Measurements from ENCODE around the gene ACSM6.

ACSM6 gene

DNA sequence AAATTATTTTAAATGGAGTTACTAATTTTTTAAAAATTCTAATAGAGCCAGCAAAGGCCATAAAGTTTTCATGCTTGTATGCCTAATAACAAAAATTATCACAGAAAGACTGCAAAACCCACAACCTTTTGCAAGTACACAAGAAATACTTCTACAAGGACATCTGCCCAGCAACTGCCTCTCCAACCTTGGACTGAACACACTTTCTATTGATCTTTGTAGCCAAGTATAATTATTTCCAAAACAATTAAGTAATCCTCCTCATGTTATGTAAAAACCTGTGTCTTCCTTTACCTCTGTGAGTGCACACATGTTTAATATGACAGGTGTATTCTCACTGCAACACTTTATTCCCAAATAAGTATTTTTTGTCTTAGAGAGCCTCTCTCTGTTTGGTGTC, 16.6 kb upstream of the ACSM6 start:
- Histone ChIP-seq H3K27ac (ENCODE audit: insufficient read depth in 1 of 2, low read depth in 1 of 2, low read length in 2 of 2, poor library complexity in 1 of 2, severe bottlenecking in 2 of 2) (no peak overlapping the region), H3K4me3 (ENCODE audit: control insufficient read depth in 1 of 7, extremely low read depth in 1 of 7, insufficient read depth in 4 of 7, low read depth in 2 of 7, low read length in 6 of 7) (no peak overlapping the region), H3K9me3 (ENCODE audit: control extremely low read depth in 1 of 5, control insufficient read depth in 4 of 5, insufficient read depth in 2 of 5, low read depth in 1 of 5, low read length in 4 of 5) (peaks cover 0 to 8% (median 4%) of the 10 kb centered on the region in 5 experiments), H3K4me1 (ENCODE audit: control extremely low read depth in 1 of 4, control insufficient read depth in 4 of 4, insufficient read depth in 4 of 4, low read length in 3 of 4) (peaks cover 0 to under 1% (median 0%) of the 10 kb centered on the region in 4 experiments), H3K27me3 (replicated peaks in 2 of 5; ENCODE audit: control insufficient read depth in 4 of 5, insufficient read depth in 5 of 5, low read length in 4 of 5) (no peaks in the 10 kb centered on the region), H3K36me3 (ENCODE audit: control insufficient read depth in 4 of 4, insufficient read depth in 4 of 4, low read length in 3 of 4) (no peaks in the 10 kb centered on the region)
- DNase-seq, result no peak
- ChIA-PET POLR2A (no interaction called here), CTCF (no interaction called here)

DNA sequence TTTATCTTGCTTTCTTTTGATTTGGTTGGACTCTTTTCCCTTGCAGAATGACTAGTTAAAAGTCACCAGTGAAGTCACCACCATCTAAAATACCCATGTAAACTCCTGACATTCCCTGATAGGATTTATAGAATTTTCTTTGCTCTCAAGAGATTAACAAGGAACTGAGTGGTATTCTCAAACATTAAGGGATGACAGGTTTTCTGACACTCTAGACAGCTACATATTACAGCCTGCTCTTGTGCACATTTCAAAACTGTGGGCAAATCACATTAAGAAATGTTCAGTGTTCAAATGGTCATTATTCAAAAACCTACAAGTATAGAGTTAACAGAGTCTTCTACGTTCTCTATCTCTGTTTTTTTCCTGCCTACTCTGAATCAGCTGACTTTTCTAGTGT, 15.8 kb upstream of the ACSM6 start:
- DNase-seq, result no peak
- no peaks in the 10 kb centered on the region for H3K36me3 ChIP-seq (ENCODE audit: control insufficient read depth in 4 of 4, insufficient read depth in 4 of 4, low read length in 3 of 4)
- CTCF ChIA-PET, result no interaction called here
- POLR2A ChIA-PET, result no interaction called here
- peaks cover 0 to 7% (median 1%) of the 10 kb centered on the region in 4 experiments for H3K4me1 ChIP-seq (ENCODE audit: control extremely low read depth in 1 of 4, control insufficient read depth in 4 of 4, insufficient read depth in 4 of 4, low read length in 3 of 4)
- no peak overlapping the region for H3K27ac ChIP-seq (ENCODE audit: insufficient read depth in 1 of 2, low read depth in 1 of 2, low read length in 2 of 2, poor library complexity in 1 of 2, severe bottlenecking in 2 of 2)
- H3K27me3 ChIP-seq (replicated peaks in 2 of 5; ENCODE audit: control insufficient read depth in 4 of 5, insufficient read depth in 5 of 5, low read length in 4 of 5), result no peaks in the 10 kb centered on the region
- H3K4me3 ChIP-seq (ENCODE audit: control insufficient read depth in 1 of 7, extremely low read depth in 1 of 7, insufficient read depth in 4 of 7, low read depth in 2 of 7, low read length in 6 of 7), result no peak overlapping the region
- peaks cover 0 to 8% (median 4%) of the 10 kb centered on the region in 5 experiments for H3K9me3 ChIP-seq (ENCODE audit: control extremely low read depth in 1 of 5, control insufficient read depth in 4 of 5, insufficient read depth in 2 of 5, low read depth in 1 of 5, low read length in 4 of 5)
- WGBS (ENCODE audit: insufficient coverage), result no CpG with 5 or more reads among the region's 1 CpG

DNA sequence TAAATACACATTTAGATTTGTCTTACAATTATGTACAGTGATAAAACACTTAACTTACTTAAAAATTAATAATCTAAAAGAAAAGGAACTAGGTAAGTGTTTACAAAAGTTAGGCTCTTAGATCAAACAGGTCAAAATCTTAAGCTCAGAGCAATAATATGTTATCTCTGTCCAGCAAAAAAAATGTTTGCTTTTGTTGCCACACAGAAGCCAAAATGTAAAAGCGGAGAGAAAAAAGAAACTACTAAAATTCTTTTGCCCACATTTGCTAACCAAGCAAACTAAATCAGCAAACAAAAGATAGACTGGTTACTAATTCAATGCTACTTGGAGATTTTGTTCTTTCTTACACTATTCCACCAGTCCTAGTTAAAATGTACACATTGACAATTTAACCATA, 15.2 kb upstream of the ACSM6 start:
- peaks cover 0 to 8% (median 3%) of the 10 kb centered on the region in 4 experiments for H3K4me1 ChIP-seq (ENCODE audit: control extremely low read depth in 1 of 4, control insufficient read depth in 4 of 4, insufficient read depth in 4 of 4, low read length in 3 of 4)
- H3K36me3 ChIP-seq (ENCODE audit: control insufficient read depth in 4 of 4, insufficient read depth in 4 of 4, low read length in 3 of 4), result no peaks in the 10 kb centered on the region
- H3K27ac ChIP-seq (ENCODE audit: insufficient read depth in 1 of 2, low read depth in 1 of 2, low read length in 2 of 2, poor library complexity in 1 of 2, severe bottlenecking in 2 of 2), result no peak overlapping the region
- peaks cover 0 to 8% (median 4%) of the 10 kb centered on the region in 5 experiments for H3K9me3 ChIP-seq (ENCODE audit: control extremely low read depth in 1 of 5, control insufficient read depth in 4 of 5, insufficient read depth in 2 of 5, low read depth in 1 of 5, low read length in 4 of 5)
- no peak overlapping the region for H3K4me3 ChIP-seq (ENCODE audit: control insufficient read depth in 1 of 7, extremely low read depth in 1 of 7, insufficient read depth in 4 of 7, low read depth in 2 of 7, low read length in 6 of 7)
- CTCF ChIA-PET, result no interaction called here
- DNase-seq, result no peak
- no CpG with 5 or more reads among the region's 1 CpG for WGBS (ENCODE audit: insufficient coverage)
- no peaks in the 10 kb centered on the region for H3K27me3 ChIP-seq (replicated peaks in 2 of 5; ENCODE audit: control insufficient read depth in 4 of 5, insufficient read depth in 5 of 5, low read length in 4 of 5)
- POLR2A ChIA-PET, result no interaction called here

DNA sequence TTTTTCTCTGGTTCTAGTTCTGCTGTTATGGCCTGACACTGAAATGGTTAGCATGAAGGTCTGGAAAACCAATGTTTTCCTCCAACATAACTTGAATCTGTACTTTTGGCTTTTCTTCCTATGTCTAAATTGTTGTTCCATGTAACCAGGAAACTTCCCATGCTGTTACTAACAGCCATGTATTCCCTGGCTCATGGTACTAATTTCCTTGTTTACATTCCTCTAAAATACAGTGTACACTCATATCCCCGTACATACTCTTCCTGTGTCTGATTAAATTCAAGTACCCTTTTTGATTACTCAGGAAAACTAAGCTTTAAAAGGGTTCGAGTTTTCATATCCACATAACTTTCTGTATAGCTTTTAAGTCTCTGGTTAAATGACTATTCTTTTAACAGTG, 12.3 kb upstream of the ACSM6 start:
- Histone ChIP-seq H3K36me3 (ENCODE audit: control insufficient read depth in 4 of 4, insufficient read depth in 4 of 4, low read length in 3 of 4) (no peaks in the 10 kb centered on the region), H3K27ac (ENCODE audit: insufficient read depth in 1 of 2, low read depth in 1 of 2, low read length in 2 of 2, poor library complexity in 1 of 2, severe bottlenecking in 2 of 2) (no peak overlapping the region), H3K9me3 (ENCODE audit: control extremely low read depth in 1 of 5, control insufficient read depth in 4 of 5, insufficient read depth in 2 of 5, low read depth in 1 of 5, low read length in 4 of 5) (peaks cover 0 to 1% (median 0%) of the 10 kb centered on the region in 5 experiments), H3K27me3 (replicated peaks in 2 of 5; ENCODE audit: control insufficient read depth in 4 of 5, insufficient read depth in 5 of 5, low read length in 4 of 5) (no peaks in the 10 kb centered on the region), H3K4me1 (ENCODE audit: control extremely low read depth in 1 of 4, control insufficient read depth in 4 of 4, insufficient read depth in 4 of 4, low read length in 3 of 4) (peaks cover 0 to 12% (median 4%) of the 10 kb centered on the region in 4 experiments), H3K4me3 (ENCODE audit: control insufficient read depth in 1 of 7, extremely low read depth in 1 of 7, insufficient read depth in 4 of 7, low read depth in 2 of 7, low read length in 6 of 7) (no peak overlapping the region)
- ChIA-PET POLR2A (no interaction called here), CTCF (interaction anchor here (0.8 to 1.6 kb wide), 3 partner anchors 24 to 183 kb away, joined by 3 to 5 read pairs (median 3); no protein-coding TSS in a partner anchor)
- no peak for DNase-seq
- WGBS (ENCODE audit: insufficient coverage), result 0% methylated on average over 1 of the region's 2 CpGs

DNA sequence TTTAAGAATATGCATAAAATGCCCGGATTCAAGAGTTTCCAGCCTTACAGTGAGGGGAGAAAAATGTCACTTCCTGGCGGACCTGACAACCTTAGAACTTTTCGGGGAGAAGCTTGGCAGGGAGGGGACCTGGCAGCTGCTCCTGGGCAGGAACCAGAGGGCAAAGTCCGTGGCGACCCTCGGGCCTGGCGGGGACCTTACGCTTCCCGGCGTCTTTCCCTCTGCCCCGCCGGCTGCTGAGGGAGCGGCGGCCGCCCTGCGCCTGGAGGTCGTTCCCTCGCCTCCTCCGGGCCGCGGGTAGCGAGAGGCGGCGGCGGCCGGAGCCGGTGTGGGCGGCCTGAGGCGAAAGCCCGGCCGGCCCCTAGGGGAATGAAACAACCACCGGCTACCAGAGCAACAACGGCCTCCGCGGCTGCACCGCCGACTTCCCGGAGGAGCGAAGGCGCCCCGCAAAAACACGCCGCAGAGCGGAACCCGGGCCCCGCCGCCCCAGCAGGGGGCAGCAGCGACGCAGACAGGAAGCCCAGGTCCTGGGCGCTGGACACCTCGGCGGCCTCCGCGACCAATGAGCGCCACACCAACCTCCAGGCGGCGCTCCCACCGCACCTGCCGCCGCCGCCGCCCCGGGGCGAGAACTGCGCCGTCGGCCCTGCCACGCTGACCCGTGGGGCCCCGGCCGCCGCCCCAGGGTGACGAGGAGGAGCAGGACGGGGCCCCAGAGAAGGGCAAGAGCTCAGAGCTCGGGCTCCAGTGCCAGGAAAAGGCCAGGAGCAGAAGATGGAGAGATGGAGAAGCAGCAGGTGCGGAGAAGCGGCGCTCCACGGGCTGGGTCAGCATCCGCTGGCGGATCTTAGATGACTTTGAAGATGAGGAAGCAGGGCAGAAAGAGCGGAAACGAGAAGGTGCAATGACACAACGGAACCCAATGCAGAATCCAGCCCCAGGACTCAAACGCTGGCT, 10.5 kb upstream of the ACSM6 start:
- CTCF ChIA-PET, result interaction anchor here (0.8 to 2.0 kb wide), 4 partner anchors 12 to 178 kb away, joined by 3 to 10 read pairs (median 5); no protein-coding TSS in a partner anchor
- Histone ChIP-seq H3K36me3 (ENCODE audit: control insufficient read depth in 4 of 4, insufficient read depth in 4 of 4, low read length in 3 of 4) (no peaks in the 10 kb centered on the region), H3K9me3 (ENCODE audit: control extremely low read depth in 1 of 5, control insufficient read depth in 4 of 5, insufficient read depth in 2 of 5, low read depth in 1 of 5, low read length in 4 of 5) (no peaks in the 10 kb centered on the region), H3K4me1 (ENCODE audit: control extremely low read depth in 1 of 4, control insufficient read depth in 4 of 4, insufficient read depth in 4 of 4, low read length in 3 of 4) (peaks cover 0 to 12% (median 4%) of the 10 kb centered on the region in 4 experiments), H3K27me3 (replicated peaks in 2 of 5; ENCODE audit: control insufficient read depth in 4 of 5, insufficient read depth in 5 of 5, low read length in 4 of 5) (no peaks in the 10 kb centered on the region), H3K4me3 (ENCODE audit: control insufficient read depth in 1 of 7, extremely low read depth in 1 of 7, insufficient read depth in 4 of 7, low read depth in 2 of 7, low read length in 6 of 7) (peak overlapping the region; percentile 55 to 97 (median 76)), H3K27ac (ENCODE audit: insufficient read depth in 1 of 2, low read depth in 1 of 2, low read length in 2 of 2, poor library complexity in 1 of 2, severe bottlenecking in 2 of 2) (peak overlapping the region; percentile 54 to 83)
- POLR2A ChIA-PET, result no interaction called here
- 2% methylated on average over 70 of the region's 85 CpGs for WGBS (ENCODE audit: insufficient coverage)
- peak; percentile 85 to 88 (median 88) for DNase-seq

DNA sequence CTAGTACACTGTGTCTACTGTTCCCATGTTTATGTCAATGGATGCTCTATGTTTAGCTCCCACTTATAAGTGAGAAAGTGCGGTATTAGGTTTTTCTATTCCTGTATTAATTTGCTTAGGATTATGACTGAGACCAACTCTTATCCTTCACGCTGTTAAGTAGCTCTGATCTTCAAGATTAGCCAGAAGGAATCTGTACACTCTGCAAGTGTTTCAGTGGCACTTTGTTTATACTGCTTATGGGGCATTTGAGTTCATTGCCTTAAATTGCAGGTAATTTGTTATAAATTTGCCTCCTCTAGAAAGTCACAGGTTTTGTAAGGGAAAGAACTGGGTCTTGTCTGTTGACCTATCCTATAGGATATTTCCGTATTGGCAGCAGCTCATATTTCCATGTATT, 6.4 kb upstream of the ACSM6 start:
- H3K9me3 ChIP-seq (ENCODE audit: control extremely low read depth in 1 of 5, control insufficient read depth in 4 of 5, insufficient read depth in 2 of 5, low read depth in 1 of 5, low read length in 4 of 5), result no peaks in the 10 kb centered on the region
- H3K4me3 ChIP-seq (ENCODE audit: control insufficient read depth in 1 of 7, extremely low read depth in 1 of 7, insufficient read depth in 4 of 7, low read depth in 2 of 7, low read length in 6 of 7), result no peak overlapping the region
- DNase-seq, result no peak
- H3K36me3 ChIP-seq (ENCODE audit: control insufficient read depth in 4 of 4, insufficient read depth in 4 of 4, low read length in 3 of 4), result no peaks in the 10 kb centered on the region
- ChIA-PET POLR2A (no interaction called here), CTCF (interaction anchor here (1.1 kb wide), 1 partner anchor 14 kb away, joined by 3 read pairs; no protein-coding TSS in a partner anchor)
- H3K27me3 ChIP-seq (replicated peaks in 2 of 5; ENCODE audit: control insufficient read depth in 4 of 5, insufficient read depth in 5 of 5, low read length in 4 of 5), result no peaks in the 10 kb centered on the region
- H3K27ac ChIP-seq (ENCODE audit: insufficient read depth in 1 of 2, low read depth in 1 of 2, low read length in 2 of 2, poor library complexity in 1 of 2, severe bottlenecking in 2 of 2), result no peak overlapping the region
- H3K4me1 ChIP-seq (ENCODE audit: control extremely low read depth in 1 of 4, control insufficient read depth in 4 of 4, insufficient read depth in 4 of 4, low read length in 3 of 4), result peaks cover 0 to 9% (median 4%) of the 10 kb centered on the region in 4 experiments
- WGBS (ENCODE audit: insufficient coverage), result 100% methylated on average over 1 of the region's 3 CpGs

DNA sequence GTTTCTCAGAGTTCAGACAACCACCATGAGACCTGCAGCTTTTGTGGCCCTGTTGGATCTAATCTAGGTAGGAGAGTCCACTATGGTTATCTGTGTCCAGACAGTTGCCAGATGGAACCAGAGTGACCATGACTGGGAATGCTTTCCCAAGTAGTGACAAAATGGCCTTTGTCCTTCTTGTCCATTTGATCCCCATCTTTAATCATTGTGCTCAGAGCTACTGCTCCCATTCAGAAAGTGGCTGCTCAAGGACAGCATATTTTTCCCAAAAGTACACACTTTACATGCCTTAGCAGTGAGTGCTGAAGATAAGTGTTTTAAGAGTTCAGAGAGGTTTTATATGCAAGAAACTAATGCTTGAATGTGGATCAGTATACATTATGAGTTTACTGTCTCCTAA, 5.4 kb upstream of the ACSM6 start:
- CTCF ChIA-PET, result interaction anchor here (1.5 kb wide), 1 partner anchor 55 kb away, joined by 3 read pairs; no protein-coding TSS in a partner anchor
- Histone ChIP-seq H3K27me3 (replicated peaks in 2 of 5; ENCODE audit: control insufficient read depth in 4 of 5, insufficient read depth in 5 of 5, low read length in 4 of 5) (no peaks in the 10 kb centered on the region), H3K4me3 (ENCODE audit: control insufficient read depth in 1 of 7, extremely low read depth in 1 of 7, insufficient read depth in 4 of 7, low read depth in 2 of 7, low read length in 6 of 7) (no peak overlapping the region), H3K36me3 (ENCODE audit: control insufficient read depth in 4 of 4, insufficient read depth in 4 of 4, low read length in 3 of 4) (no peaks in the 10 kb centered on the region), H3K4me1 (ENCODE audit: control extremely low read depth in 1 of 4, control insufficient read depth in 4 of 4, insufficient read depth in 4 of 4, low read length in 3 of 4) (peaks cover 0 to 4% (median 2%) of the 10 kb centered on the region in 4 experiments), H3K27ac (ENCODE audit: insufficient read depth in 1 of 2, low read depth in 1 of 2, low read length in 2 of 2, poor library complexity in 1 of 2, severe bottlenecking in 2 of 2) (no peak overlapping the region), H3K9me3 (ENCODE audit: control extremely low read depth in 1 of 5, control insufficient read depth in 4 of 5, insufficient read depth in 2 of 5, low read depth in 1 of 5, low read length in 4 of 5) (no peaks in the 10 kb centered on the region)
- no peak for DNase-seq
- POLR2A ChIA-PET, result no interaction called here
